GM21576 (cell line): Measurements from ENCODE around the gene SNURF.
"Not testable (repeated sequence)": the region's sequence is repeated elsewhere in the genome, so short reads cannot be mapped to it uniquely, and the experiment has no call there.

Source experiments
- ATAC-seq: cut with Tn5 transposase; IDR thresholded peaks from one replicate; pipeline ENCODE4 v1.9.1; 2021; ENCODE audit warnings: mild to moderate bottlenecking, moderate library complexity; ENCODE audit not compliant: unreplicated experiment

Gene SNURF

DNA sequence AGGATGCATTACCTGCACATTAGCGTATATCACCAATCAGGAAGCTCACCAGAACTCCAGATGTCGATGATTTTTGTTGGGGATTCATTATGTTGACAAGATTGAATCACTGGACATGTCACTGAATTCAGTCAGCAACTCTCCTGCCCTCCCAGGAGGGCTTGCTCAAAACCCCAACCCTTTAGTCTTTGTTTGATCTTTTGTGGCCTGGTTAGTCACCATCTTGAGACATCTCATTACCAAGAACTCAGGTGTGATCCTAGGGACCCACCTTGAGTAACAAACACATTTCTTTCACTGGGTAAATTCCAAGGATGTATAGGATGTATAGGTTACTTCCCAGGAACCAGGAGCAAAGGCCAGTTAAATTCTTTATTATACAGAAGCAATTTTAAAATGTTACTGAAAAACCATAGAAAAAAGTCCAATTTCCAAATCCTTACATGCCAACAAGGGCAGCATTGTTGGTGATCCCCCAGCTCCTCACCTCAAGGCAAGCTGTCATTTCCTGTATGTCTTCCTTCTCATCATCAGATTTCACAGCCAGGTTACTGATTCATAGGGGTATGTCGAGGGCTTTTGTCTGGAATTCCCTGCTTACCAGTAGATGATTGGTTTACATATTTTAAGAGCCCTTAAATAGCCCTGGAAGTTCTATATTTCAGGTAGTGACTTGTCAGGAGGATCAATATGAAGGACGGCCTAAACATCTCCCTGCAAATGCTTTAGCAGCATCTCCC, 11.7 kb downstream of the SNURF start:
- no peak for ATAC-seq

DNA sequence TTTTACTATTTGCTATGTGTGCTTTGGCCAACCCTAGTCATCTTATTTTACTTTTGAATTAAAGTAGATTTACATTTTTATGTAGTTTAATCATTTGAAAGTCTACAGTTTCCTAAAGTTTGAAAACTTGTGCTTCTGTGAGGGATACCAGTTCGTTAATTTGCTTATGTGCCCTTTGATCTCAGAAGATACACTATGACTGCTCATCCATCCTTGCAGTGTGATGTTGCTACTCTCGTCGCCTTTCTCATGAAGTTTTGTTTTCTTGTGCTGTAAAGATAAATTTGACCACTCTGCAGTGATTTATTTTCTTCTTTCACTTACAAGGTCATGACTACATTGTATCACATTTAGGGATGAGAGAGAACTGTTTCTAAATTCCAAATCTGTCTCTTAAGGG, 16.3 kb downstream of the SNURF start:
- ATAC-seq = no peak

DNA sequence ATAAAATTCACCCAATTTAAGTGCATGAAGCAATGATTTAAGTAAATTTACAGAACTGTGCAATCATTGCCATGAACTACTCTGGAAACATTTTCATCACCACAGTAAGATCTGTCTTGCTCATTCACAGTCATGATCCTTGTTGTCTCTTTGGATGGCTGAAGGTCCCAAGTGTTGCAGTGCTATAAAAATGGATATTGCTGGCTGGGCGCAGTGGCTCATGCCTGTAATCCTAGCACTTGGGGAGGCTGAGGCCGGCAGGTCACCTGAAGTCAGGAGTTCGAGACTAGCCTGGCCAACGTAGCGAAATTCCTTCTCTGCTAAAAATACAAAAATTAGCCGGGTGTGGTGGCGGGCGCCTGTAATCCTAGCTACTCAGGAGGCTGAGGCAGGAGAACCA, 17.0 kb downstream of the SNURF start:
- no peak for ATAC-seq

DNA sequence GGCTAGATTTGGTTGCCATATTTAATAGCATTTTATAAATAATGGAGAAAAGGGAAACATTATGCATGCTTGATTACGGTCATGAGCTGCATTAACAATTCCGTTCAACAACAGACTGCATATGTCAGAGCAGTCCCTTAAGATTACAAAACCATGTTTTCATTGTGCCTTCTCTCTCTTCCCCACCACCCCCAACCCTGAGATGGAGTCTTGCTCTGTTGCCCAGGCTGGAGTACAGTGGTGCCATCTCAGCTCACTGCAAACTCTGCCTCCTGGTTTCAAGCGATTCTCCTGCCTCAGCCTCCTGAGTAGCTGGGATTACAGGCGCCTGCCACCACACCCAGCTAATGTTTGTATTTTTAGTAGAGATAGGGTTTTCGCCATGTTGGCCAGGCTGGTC, 17.9 kb downstream of the SNURF start:
- not testable (repeated sequence) for ATAC-seq

DNA sequence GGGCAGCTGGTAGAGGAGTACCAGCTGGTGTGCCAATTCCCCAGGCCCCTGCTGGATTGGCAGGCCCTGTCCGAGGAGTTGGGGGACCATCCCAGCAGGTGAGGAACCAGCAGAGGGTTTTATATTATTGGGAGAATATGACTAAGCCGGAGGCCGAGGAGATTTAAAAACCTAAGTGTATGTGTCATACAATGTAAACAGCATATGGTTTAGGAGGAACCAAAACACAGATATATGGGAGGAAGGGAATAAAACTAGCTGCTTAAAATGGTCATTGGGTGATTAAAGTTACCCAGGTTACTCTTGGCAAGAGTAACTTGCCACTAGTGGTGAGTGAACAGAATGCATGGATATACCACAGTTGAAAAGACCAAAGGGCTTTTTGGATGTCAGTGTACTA, 22.1 kb downstream of the SNURF start:
- no peak for ATAC-seq

DNA sequence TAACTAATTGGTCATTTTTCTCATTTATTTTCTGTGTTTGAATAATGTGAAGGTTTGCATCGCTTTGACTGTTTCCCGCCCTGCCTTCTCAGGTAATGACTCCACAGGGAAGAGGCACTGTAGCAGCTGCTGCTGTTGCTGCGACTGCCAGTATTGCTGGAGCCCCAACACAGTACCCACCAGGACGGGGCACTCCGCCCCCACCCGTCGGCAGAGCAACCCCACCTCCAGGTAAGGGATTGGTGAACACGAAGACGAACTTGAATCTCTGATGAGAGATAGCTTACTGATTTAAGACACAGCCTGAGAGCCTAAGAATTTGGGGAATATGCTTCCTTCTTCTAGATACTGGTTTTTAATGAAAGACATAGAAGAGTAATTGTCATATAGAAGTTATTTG, 22.9 kb downstream of the SNURF start:
- ATAC-seq = no peak

DNA sequence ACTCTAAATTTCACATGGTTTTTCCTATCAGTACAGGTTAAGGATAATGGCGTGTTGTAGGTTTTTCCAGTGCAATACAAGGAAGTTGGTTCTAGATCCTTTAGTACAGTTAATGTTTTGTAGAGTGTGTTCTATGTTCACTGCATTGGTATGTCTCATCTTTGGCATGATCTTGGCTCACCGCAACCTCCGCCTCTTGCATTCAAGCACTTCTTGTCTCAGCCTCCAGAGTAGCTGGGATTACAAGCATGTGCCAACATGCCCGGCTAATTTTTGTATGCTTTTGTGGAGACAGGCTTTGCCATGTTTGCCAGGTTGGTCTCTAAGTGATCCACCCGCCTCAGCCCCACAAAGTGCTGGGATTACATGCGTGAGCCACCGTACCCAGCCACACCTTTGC, 30.4 kb downstream of the SNURF start:
- no peak for ATAC-seq

DNA sequence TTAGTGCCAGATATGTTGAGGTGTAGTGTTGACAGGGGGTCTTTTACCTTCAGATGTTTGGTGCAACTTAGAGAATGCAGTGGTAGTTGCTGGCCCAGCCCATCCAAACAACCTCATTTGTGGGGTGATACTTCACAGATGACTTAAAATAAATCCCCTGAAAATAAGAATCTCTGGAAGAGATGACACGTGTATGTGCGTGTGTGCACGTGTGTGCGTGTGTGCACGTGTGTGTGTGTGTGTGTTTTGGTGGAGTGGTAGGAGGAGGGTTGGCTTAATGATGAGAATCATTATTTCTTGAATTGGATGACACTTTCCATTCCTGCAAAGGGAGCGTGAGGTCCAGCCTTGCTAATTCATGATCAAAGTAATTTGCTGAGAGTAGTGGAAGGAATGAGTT, 31.9 kb downstream of the SNURF start:
- ATAC-seq = no peak
